ENCODE data around the gene EEF1G. TPM values are rescaled to one million over a fixed set of nuclear protein-coding genes. Genes with fewer than 3 reads are reported as not detected.

EEF1G gene
- total RNA-seq, 4 donors from 2014 or later, result 1,221 to 2,946 (median 2,495) TPM

GRCh38 chr11:62601372-62602140 lies 27.9 kb upstream of the EEF1G start, which contains the start of gene MTA2:
Gene MTA2, minus strand, starts transcription at chr11:62601865. Its CDS starts 415 bp downstream, at chr11:62601450.
- DNase-seq (ENCODE audit: low spot score in 2 of 2), result peak; percentile 99
- under 1% methylated on average over 30 of the region's 83 CpGs for WGBS
- no peak for TF ChIP-seq EP300 (IDR thresholded peaks at IDR 0.05)
- peak in 1 of 3 donors; percentile 92 for TF ChIP-seq POLR2AphosphoS5 (IDR thresholded peaks at IDR 0.05)
- TF ChIP-seq CTCF (IDR thresholded peaks at IDR 0.05), result no peak
- no peak for TF ChIP-seq POLR2A (IDR thresholded peaks at IDR 0.05)
- H3K4me1 ChIP-seq, result peaks cover 55% of the 10 kb centered on the region
- peak within 1 kb of the TSS; percentile 99 for H3K27ac ChIP-seq
- H3K9me3 ChIP-seq, result no peaks in the 10 kb centered on the region
- H3K36me3 ChIP-seq, result peaks cover 32% of the 10 kb centered on the region
- peak within 1 kb of the TSS; percentile 100 for H3K4me3 ChIP-seq
- H3K27me3 ChIP-seq, result no peaks in the 10 kb centered on the region

GRCh38 chr11:62601122-62601371 lies 27.4 kb upstream of the EEF1G start:
- DNase-seq (ENCODE audit: low spot score in 2 of 2), result peak in 1 of 2 donors; percentile 88
- no CpG with 5 or more reads among the region's 30 CpGs for WGBS
- H3K4me1 ChIP-seq, result peaks cover 55% of the 10 kb centered on the region
- H3K4me3 ChIP-seq, result peak overlapping the region; percentile 100
- TF ChIP-seq POLR2AphosphoS5 (IDR thresholded peaks at IDR 0.05), result no peak
- TF ChIP-seq CTCF (IDR thresholded peaks at IDR 0.05), result no peak
- TF ChIP-seq EP300 (IDR thresholded peaks at IDR 0.05), result no peak
- no peak for TF ChIP-seq POLR2A (IDR thresholded peaks at IDR 0.05)
- peak overlapping the region; percentile 99 for H3K27ac ChIP-seq
- peaks cover 37% of the 10 kb centered on the region for H3K36me3 ChIP-seq
- H3K9me3 ChIP-seq, result no peaks in the 10 kb centered on the region
- no peaks in the 10 kb centered on the region for H3K27me3 ChIP-seq

- TF ChIP-seq EP300 (IDR thresholded peaks at IDR 0.05) (no peak), CTCF (IDR thresholded peaks at IDR 0.05) (no peak), POLR2AphosphoS5 (IDR thresholded peaks at IDR 0.05) (no peak), POLR2A (IDR thresholded peaks at IDR 0.05) (no peak)
- Histone ChIP-seq H3K27me3 (no peaks in the 10 kb centered on the region), H3K4me1 (peaks cover 55% of the 10 kb centered on the region), H3K36me3 (peaks cover 38% of the 10 kb centered on the region), H3K27ac (peak overlapping the region; percentile 99), H3K4me3 (peak overlapping the region; percentile 100), H3K9me3 (no peaks in the 10 kb centered on the region)
- no peak for DNase-seq (ENCODE audit: low spot score in 2 of 2)
- under 1% methylated on average over 20 of the region's 26 CpGs for WGBS
Measured at GRCh38 chr11:62600367-62601121, 26.9 kb upstream of the EEF1G start.

- TF ChIP-seq POLR2AphosphoS5 (IDR thresholded peaks at IDR 0.05) (peak in 1 of 3 donors; percentile 67), EP300 (IDR thresholded peaks at IDR 0.05) (no peak), POLR2A (IDR thresholded peaks at IDR 0.05) (no peak)
- WGBS, result 19% methylated on average over 5 of the region's 5 CpGs
- H3K27me3 ChIP-seq, result no peaks in the 10 kb centered on the region
- H3K9me3 ChIP-seq, result no peaks in the 10 kb centered on the region
- peaks cover 38% of the 10 kb centered on the region for H3K36me3 ChIP-seq
- no peak for DNase-seq (ENCODE audit: low spot score in 2 of 2)
- peaks cover 55% of the 10 kb centered on the region for H3K4me1 ChIP-seq
- H3K4me3 ChIP-seq, result peak overlapping the region; percentile 100
- H3K27ac ChIP-seq, result peak overlapping the region; percentile 99
Measured at GRCh38 chr11:62599901-62600300, 26.2 kb upstream of the EEF1G start.

GRCh38 chr11:62599069-62599696 lies 25.5 kb upstream of the EEF1G start:
- Histone ChIP-seq H3K4me1 (peaks cover 55% of the 10 kb centered on the region), H3K36me3 (peaks cover 42% of the 10 kb centered on the region), H3K27ac (peak overlapping the region; percentile 67), H3K27me3 (no peaks in the 10 kb centered on the region), H3K9me3 (no peaks in the 10 kb centered on the region), H3K4me3 (peak overlapping the region; percentile 100)
- peak; percentile 98 for DNase-seq (ENCODE audit: low spot score in 2 of 2)
- TF ChIP-seq POLR2AphosphoS5 (IDR thresholded peaks at IDR 0.05) (peak in 2 of 3 donors; percentile 71 to 86), CTCF (IDR thresholded peaks at IDR 0.05) (no peak), EP300 (IDR thresholded peaks at IDR 0.05) (no peak), POLR2A (IDR thresholded peaks at IDR 0.05) (no peak)
- 16% methylated on average over 7 of the region's 7 CpGs for WGBS
